ENCODE data around the gene ADAMTS17. TPM values are rescaled to one million over a fixed set of nuclear protein-coding genes. Genes with fewer than 3 reads are reported as not detected.

ADAMTS17 gene
- total and polyA plus RNA-seq, 4 donors: 0.28 to 46.9 (median 9.1) TPM

- peaks cover 0 to 17% (median 7%) of the 10 kb centered on the region in 4 donors for H3K36me3 ChIP-seq (ENCODE audit: control insufficient read depth in 4 of 4, insufficient read depth in 3 of 4, low read depth in 1 of 4, low read length in 3 of 4)
- H3K4me3 ChIP-seq (ENCODE audit: low read depth in 1 of 3, low read length in 3 of 3): no peak overlapping the region
- H3K4me1 ChIP-seq (ENCODE audit: control insufficient read depth in 4 of 4, insufficient read depth in 4 of 4, low read length in 3 of 4): no peaks in the 10 kb centered on the region
- no peak for DNase-seq (ENCODE audit: low spot score)
- WGBS: 94% methylated on average over 15 of the region's 15 CpGs
- no peaks in the 10 kb centered on the region for H3K27me3 ChIP-seq (ENCODE audit: control insufficient read depth in 4 of 4, insufficient read depth in 4 of 4, low read length in 3 of 4)
- H3K9me3 ChIP-seq (ENCODE audit: control insufficient read depth in 4 of 4, low read length in 3 of 4): no peaks in the 10 kb centered on the region
- H3K27ac ChIP-seq (ENCODE audit: low read depth in 1 of 2, low read length in 2 of 2): no peak overlapping the region
- TF ChIP-seq FOXA2 (IDR thresholded peaks at IDR 0.05) (no peak), MAX (IDR thresholded peaks at IDR 0.05) (no peak), JUND (IDR thresholded peaks at IDR 0.05) (no peak), RAD21 (IDR thresholded peaks at IDR 0.05) (no peak), HNF4G (IDR thresholded peaks at IDR 0.05) (no peak), REST (IDR thresholded peaks at IDR 0.05) (no peak), SP1 (IDR thresholded peaks at IDR 0.05) (no peak), EGR1 (IDR thresholded peaks at IDR 0.05; ENCODE audit: low read depth in 2 of 2) (no peak), GABPA (IDR thresholded peaks at IDR 0.05 in 1 of 2, conservative IDR thresholded peaks at IDR 0.05 in 1 of 2) (no peak), FOXA1 (IDR thresholded peaks at IDR 0.05) (no peak)
- no peak overlapping the region for H3K9ac ChIP-seq (ENCODE audit: low read depth in 1 of 2, low read length in 2 of 2)
Observed at GRCh38 chr15:100311154-100311625, 30.6 kb downstream of the ADAMTS17 start.

- no peak overlapping the region for H3K4me3 ChIP-seq (ENCODE audit: low read depth in 1 of 3, low read length in 3 of 3)
- H3K4me1 ChIP-seq (ENCODE audit: control insufficient read depth in 4 of 4, insufficient read depth in 4 of 4, low read length in 3 of 4): no peaks in the 10 kb centered on the region
- no peaks in the 10 kb centered on the region for H3K27me3 ChIP-seq (ENCODE audit: control insufficient read depth in 4 of 4, insufficient read depth in 4 of 4, low read length in 3 of 4)
- peaks cover 0 to 17% (median 5%) of the 10 kb centered on the region in 4 donors for H3K36me3 ChIP-seq (ENCODE audit: control insufficient read depth in 4 of 4, insufficient read depth in 3 of 4, low read depth in 1 of 4, low read length in 3 of 4)
- DNase-seq (ENCODE audit: low spot score): no peak
- no peaks in the 10 kb centered on the region for H3K9me3 ChIP-seq (ENCODE audit: control insufficient read depth in 4 of 4, low read length in 3 of 4)
- WGBS: 86% methylated on average over 14 of the region's 14 CpGs
- no peak overlapping the region for H3K9ac ChIP-seq (ENCODE audit: low read depth in 1 of 2, low read length in 2 of 2)
- no peak overlapping the region for H3K27ac ChIP-seq (ENCODE audit: low read depth in 1 of 2, low read length in 2 of 2)
- TF ChIP-seq FOXA1 (IDR thresholded peaks at IDR 0.05) (no peak), ATF3 (IDR thresholded peaks at IDR 0.05) (no peak), NR2F2 (IDR thresholded peaks at IDR 0.05) (no peak), GABPA (IDR thresholded peaks at IDR 0.05 in 1 of 2, conservative IDR thresholded peaks at IDR 0.05 in 1 of 2) (no peak), CTCF (IDR thresholded peaks at IDR 0.05; ENCODE audit: low read depth, low read length, missing input control) (no peak), EGR1 (IDR thresholded peaks at IDR 0.05; ENCODE audit: low read depth in 2 of 2) (no peak), MAX (IDR thresholded peaks at IDR 0.05) (no peak), TAF1 (conservative IDR thresholded peaks at IDR 0.05) (no peak)
Observed at GRCh38 chr15:100310513-100311153, 31.1 kb downstream of the ADAMTS17 start.
